ENCODE measurements around the gene TOP2A. TPM values are rescaled to one million over a fixed set of nuclear protein-coding genes. Genes with fewer than 3 reads are reported as not detected.

The TOP2A gene
- polyA plus RNA-seq, 1 donor from 2014 or later = 7.8 TPM

DNA sequence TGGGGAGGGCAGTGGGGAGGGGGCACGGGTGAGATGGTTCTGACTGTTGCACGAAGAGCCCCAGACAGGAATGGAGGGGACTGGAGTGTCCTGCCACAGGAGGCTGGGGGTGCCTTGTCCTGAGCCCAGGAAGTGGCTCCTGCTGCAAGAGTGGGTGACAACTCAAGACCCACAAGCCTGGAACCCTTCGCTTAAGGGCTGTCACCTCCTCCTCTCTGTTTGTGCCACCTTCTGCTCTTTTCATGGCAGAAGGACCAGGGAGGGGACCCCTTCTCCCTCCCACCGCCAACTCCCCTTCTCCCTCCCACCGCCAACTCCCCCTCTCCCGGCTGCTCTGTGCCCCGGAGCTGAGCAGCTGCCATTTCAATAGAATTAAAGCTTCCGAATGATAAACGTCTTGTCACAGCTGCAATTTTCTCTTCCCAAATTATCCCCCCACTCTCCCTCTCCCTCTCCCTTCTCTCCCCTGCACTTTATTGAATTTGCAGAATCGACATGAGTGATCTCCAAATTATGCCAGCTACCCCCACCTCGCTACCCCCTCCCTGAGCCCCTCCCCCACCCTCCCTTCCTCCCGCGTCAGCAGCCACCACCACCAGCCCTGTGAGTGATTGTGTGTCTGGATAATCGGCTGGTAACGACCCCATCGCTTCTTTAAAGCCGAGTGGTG, 66.9 kb downstream of the TOP2A start:
- no peaks in the 10 kb centered on the region for H3K36me3 ChIP-seq (ENCODE audit: insufficient read depth, low read length)
- no peak overlapping the region for H2AFZ ChIP-seq (ENCODE audit: low read depth, low read length)
- peak; percentile 77 for TF ChIP-seq TAF1 (IDR thresholded peaks at IDR 0.05; ENCODE audit: low read depth)
- TF ChIP-seq MXI1 (conservative IDR thresholded peaks at IDR 0.05; ENCODE audit: poor library complexity, severe bottlenecking) = peak; percentile 31
- TF ChIP-seq, protein P1, sequence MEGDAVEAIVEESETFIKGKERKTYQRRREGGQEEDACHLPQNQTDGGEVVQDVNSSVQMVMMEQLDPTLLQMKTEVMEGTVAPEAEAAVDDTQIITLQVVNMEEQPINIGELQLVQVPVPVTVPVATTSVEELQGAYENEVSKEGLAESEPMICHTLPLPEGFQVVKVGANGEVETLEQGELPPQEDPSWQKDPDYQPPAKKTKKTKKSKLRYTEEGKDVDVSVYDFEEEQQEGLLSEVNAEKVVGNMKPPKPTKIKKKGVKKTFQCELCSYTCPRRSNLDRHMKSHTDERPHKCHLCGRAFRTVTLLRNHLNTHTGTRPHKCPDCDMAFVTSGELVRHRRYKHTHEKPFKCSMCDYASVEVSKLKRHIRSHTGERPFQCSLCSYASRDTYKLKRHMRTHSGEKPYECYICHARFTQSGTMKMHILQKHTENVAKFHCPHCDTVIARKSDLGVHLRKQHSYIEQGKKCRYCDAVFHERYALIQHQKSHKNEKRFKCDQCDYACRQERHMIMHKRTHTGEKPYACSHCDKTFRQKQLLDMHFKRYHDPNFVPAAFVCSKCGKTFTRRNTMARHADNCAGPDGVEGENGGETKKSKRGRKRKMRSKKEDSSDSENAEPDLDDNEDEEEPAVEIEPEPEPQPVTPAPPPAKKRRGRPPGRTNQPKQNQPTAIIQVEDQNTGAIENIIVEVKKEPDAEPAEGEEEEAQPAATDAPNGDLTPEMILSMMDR (IDR thresholded peaks at IDR 0.05; ENCODE audit: poor library complexity, severe bottlenecking) = no peak
- TF ChIP-seq, protein P2, sequence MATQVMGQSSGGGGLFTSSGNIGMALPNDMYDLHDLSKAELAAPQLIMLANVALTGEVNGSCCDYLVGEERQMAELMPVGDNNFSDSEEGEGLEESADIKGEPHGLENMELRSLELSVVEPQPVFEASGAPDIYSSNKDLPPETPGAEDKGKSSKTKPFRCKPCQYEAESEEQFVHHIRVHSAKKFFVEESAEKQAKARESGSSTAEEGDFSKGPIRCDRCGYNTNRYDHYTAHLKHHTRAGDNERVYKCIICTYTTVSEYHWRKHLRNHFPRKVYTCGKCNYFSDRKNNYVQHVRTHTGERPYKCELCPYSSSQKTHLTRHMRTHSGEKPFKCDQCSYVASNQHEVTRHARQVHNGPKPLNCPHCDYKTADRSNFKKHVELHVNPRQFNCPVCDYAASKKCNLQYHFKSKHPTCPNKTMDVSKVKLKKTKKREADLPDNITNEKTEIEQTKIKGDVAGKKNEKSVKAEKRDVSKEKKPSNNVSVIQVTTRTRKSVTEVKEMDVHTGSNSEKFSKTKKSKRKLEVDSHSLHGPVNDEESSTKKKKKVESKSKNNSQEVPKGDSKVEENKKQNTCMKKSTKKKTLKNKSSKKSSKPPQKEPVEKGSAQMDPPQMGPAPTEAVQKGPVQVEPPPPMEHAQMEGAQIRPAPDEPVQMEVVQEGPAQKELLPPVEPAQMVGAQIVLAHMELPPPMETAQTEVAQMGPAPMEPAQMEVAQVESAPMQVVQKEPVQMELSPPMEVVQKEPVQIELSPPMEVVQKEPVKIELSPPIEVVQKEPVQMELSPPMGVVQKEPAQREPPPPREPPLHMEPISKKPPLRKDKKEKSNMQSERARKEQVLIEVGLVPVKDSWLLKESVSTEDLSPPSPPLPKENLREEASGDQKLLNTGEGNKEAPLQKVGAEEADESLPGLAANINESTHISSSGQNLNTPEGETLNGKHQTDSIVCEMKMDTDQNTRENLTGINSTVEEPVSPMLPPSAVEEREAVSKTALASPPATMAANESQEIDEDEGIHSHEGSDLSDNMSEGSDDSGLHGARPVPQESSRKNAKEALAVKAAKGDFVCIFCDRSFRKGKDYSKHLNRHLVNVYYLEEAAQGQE (IDR thresholded peaks at IDR 0.05; ENCODE audit: borderline replicate concordance) = peak; percentile 51
- TF ChIP-seq EZH2 (IDR thresholded peaks at IDR 0.05; ENCODE audit: borderline replicate concordance, insufficient read depth, low read length, poor library complexity, severe bottlenecking) = no peak
- TF ChIP-seq POLR2AphosphoS5 (IDR thresholded peaks at IDR 0.05) = peak; percentile 85
- peak; percentile 71 for TF ChIP-seq EP300 (conservative IDR thresholded peaks at IDR 0.05; ENCODE audit: poor library complexity, severe bottlenecking)
- TF ChIP-seq RAD21 (conservative IDR thresholded peaks at IDR 0.05) = no peak
- TF ChIP-seq SMC3 (conservative IDR thresholded peaks at IDR 0.05; ENCODE audit: poor library complexity) = no peak
- no peaks in the 10 kb centered on the region for H4K20me1 ChIP-seq (ENCODE audit: insufficient read depth)
- H3K4me3 ChIP-seq (ENCODE audit: low read length) = peak overlapping the region; percentile 64
- H3K27ac ChIP-seq (ENCODE audit: low read length) = peak overlapping the region; percentile 99
- H3F3A ChIP-seq (ENCODE audit: insufficient read depth, low read length, poor library complexity, severe bottlenecking) = no peaks in the 10 kb centered on the region
- no peaks in the 10 kb centered on the region for H3K9me2 ChIP-seq (ENCODE audit: insufficient read depth, low read length)
- H3K9ac ChIP-seq (ENCODE audit: low read length) = peak overlapping the region; percentile 90
- H3K27me3 ChIP-seq (ENCODE audit: insufficient read depth, low read depth, low read length) = no peaks in the 10 kb centered on the region
- no peaks in the 10 kb centered on the region for H3K9me3 ChIP-seq (ENCODE audit: low read length)
- peak overlapping the region; percentile 66 for H3K4me2 ChIP-seq (ENCODE audit: low read length)
- peaks cover 22% of the 10 kb centered on the region for H3K79me2 ChIP-seq (replicated peaks; ENCODE audit: insufficient read depth, low read length)

GRCh38 chr17:40349895-40350688, 67.6 kb downstream of the TOP2A start:
- Histone ChIP-seq H3K27me3 (ENCODE audit: insufficient read depth, low read depth, low read length) (no peaks in the 10 kb centered on the region), H3K36me3 (ENCODE audit: insufficient read depth, low read length) (no peaks in the 10 kb centered on the region), H3K9me3 (ENCODE audit: low read length) (no peaks in the 10 kb centered on the region), H3K4me2 (ENCODE audit: low read length) (peak overlapping the region; percentile 66), H3K79me2 (replicated peaks; ENCODE audit: insufficient read depth, low read length) (peaks cover 30% of the 10 kb centered on the region), H2AFZ (ENCODE audit: low read depth, low read length) (no peak overlapping the region), H3K27ac (ENCODE audit: low read length) (peak overlapping the region; percentile 99), H4K20me1 (ENCODE audit: insufficient read depth) (no peaks in the 10 kb centered on the region), H3F3A (ENCODE audit: insufficient read depth, low read length, poor library complexity, severe bottlenecking) (no peaks in the 10 kb centered on the region), H3K4me3 (ENCODE audit: low read length) (peak overlapping the region; percentile 64), H3K9ac (ENCODE audit: low read length) (peak overlapping the region; percentile 90), H3K9me2 (ENCODE audit: insufficient read depth, low read length) (no peaks in the 10 kb centered on the region)
- TF ChIP-seq EZH2 (IDR thresholded peaks at IDR 0.05; ENCODE audit: borderline replicate concordance, insufficient read depth, low read length, poor library complexity, severe bottlenecking) = no peak
- TF ChIP-seq, protein P1 (IDR thresholded peaks at IDR 0.05; ENCODE audit: poor library complexity, severe bottlenecking) = no peak
- no peak for TF ChIP-seq RAD21 (conservative IDR thresholded peaks at IDR 0.05)
- TF ChIP-seq POLR2AphosphoS5 (IDR thresholded peaks at IDR 0.05) = no peak
- peak; percentile 95 for TF ChIP-seq EP300 (conservative IDR thresholded peaks at IDR 0.05; ENCODE audit: poor library complexity, severe bottlenecking)
- peak; percentile 4 for TF ChIP-seq SMC3 (conservative IDR thresholded peaks at IDR 0.05; ENCODE audit: poor library complexity)
- TF ChIP-seq TAF1 (IDR thresholded peaks at IDR 0.05; ENCODE audit: low read depth) = no peak
- TF ChIP-seq MXI1 (conservative IDR thresholded peaks at IDR 0.05; ENCODE audit: poor library complexity, severe bottlenecking) = peak; percentile 53
- TF ChIP-seq, protein P2 (IDR thresholded peaks at IDR 0.05; ENCODE audit: borderline replicate concordance) = no peak

Measured in neural cell (in vitro differentiated cells).